GM19239 (cell line): ENCODE data around the gene TPM4.
A peak's percentile ranks its signal among the peaks of the same experiment; 100 is the strongest.
"Not testable (repeated sequence)": the region's sequence is repeated elsewhere in the genome, so short reads cannot be mapped to it uniquely, and the experiment has no call there.

Source experiments
- DNase-seq: peaks from one replicate; pipeline ENCODE4 v3.0.0; 2011; ENCODE audit warnings: low spot score; ENCODE audit not compliant: insufficient read length
- FAIRE-seq: peaks from 2 replicates; lab custom pipeline; 2011; peaks lifted over from hg19 to GRCh38; lab: Jason Lieb, UNC

The TPM4 gene

GRCh38 chr19:16118489-16119033, 42.3 kb downstream of the TPM4 start:
- DNase-seq (peak; percentile 80), FAIRE-seq (peak; percentile 95)

GRCh38 chr19:16119075-16119857, 43.0 kb downstream of the TPM4 start:
- DNase-seq = not testable (repeated sequence)
- FAIRE-seq = peak; percentile 93

- FAIRE-seq (no peak), DNase-seq (no peak)
These were observed 44.8 kb downstream of the TPM4 start for GRCh38 chr19:16121141-16121540.

GRCh38 chr19:16121967-16122366, 45.7 kb downstream of the TPM4 start:
- no peak for FAIRE-seq

GRCh38 chr19:16124953-16125352, 48.7 kb downstream of the TPM4 start:
- DNase-seq (no peak), FAIRE-seq (no peak)

More at GRCh38 chr19:16121967-16122366, 45.7 kb downstream of the TPM4 start:
- DNase-seq = no peak

GRCh38 chr19:16125737-16126495, 49.6 kb downstream of the TPM4 start:
- no peak for FAIRE-seq
- DNase-seq = no peak

- no peak for FAIRE-seq
These were observed 50.8 kb downstream of the TPM4 start for GRCh38 chr19:16127080-16127479.

GRCh38 chr19:16127776-16128371, 51.6 kb downstream of the TPM4 start:
- DNase-seq (no peak), FAIRE-seq (no peak)

More at GRCh38 chr19:16127080-16127479, 50.8 kb downstream of the TPM4 start:
- no peak for DNase-seq

GRCh38 chr19:16131648-16132047, 55.4 kb downstream of the TPM4 start:
- FAIRE-seq = no peak

DNA sequence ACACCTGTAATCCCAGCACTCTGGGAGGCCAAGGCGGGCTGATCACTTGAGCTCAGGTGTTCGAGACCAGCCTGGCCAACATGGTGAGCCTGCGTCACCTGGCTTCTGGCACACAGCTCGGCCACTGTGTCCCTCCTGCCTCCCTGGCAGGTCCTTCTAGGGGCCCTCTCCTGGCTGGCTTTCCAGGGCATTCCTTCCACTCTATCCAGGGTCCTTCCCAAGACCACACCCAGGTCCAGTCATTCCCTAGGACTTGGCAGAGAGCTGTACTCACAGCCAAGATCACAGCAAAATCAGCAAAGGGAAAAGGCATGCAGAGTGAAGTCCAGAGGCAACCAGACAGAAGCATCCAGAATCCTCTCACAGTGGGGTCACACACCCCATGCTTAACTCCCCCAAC, 57.5 kb downstream of the TPM4 start:
- no peak for DNase-seq

More at GRCh38 chr19:16131648-16132047, 55.4 kb downstream of the TPM4 start:
- DNase-seq = no peak

DNA sequence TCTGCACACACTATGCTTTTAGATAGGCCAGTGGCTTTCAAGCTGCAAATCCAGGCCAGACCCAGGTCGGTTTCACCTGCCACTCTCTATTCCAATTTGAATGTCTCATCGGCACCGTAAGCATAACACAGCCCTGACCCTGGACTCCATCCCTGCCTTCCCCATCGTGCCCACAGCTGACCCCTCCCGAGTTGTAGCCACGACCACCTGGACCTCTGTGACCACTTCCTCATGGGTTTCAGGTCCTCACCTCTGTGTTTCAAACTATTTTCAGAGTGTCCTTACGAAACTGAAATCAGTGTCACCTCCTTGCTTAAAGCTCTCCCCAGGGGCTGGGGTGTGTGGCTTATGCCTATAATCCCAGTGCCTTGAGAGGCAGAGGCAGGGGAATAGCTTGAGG, 58.2 kb downstream of the TPM4 start:
- DNase-seq (peak; percentile 69), FAIRE-seq (peak; percentile 71)

More for the DNA sequence above, 57.5 kb downstream of the TPM4 start:
- no peak for FAIRE-seq

- no peak for FAIRE-seq
These were observed 59.3 kb downstream of the TPM4 start for GRCh38 chr19:16135430-16136127.

DNA sequence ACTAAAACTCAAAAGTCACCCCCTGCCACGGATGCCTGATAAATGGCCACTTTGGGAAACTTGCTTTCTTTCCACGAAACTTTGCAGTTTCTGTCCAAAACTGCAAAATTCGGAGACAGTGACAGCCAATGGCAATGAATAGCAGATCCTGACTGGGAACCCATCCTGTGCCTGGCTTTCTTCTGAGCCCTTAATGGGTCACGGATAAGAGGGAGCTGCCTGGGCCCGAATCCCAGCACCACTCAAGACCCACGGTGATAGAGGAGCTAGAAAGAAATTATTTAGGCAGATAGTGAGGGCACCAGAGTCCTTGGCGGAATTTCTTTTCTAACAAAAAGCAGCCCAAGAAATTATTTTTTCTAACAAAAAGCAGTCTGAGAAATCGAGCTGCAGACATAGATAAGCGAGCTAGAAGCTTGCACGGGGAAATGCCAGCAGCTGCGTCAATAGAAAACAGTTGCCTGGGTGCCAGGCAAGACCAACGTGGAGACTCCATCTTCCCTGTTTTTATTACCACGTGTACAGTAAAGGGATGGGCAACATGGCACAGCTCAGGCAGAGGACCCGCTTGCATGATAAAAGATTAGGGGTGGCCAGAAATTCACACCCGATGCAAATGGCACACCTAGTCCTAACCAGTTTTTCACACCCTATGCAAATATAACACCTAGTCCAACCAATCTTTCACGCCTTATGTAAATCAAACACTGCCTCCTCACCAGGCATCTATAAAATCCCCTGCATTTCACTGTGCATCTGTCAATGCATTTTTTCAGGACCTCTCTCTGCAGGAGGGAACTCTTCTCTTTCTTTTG, 60.1 kb downstream of the TPM4 start:
- no peak for FAIRE-seq

More at GRCh38 chr19:16135430-16136127, 59.3 kb downstream of the TPM4 start:
- no peak for DNase-seq

DNA sequence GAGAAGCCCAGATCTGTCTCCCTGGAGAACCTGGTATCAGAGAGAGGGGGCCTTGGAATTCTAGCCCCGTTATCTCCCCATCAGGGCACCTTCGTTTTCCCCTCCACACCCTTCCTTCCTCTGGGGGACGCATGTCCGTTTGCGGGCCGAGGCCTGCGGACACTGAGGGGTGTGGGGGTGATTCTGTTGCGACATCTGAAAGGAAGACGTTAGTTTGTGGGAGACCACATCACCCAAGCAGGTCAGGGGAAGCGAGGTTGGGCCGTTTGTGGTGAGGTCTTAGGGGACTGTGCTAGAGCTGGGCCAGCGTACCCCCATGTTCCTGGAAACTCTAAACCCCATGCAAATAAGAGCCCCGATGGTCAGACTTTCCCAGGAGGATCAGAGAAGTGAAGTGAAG, 63.5 kb downstream of the TPM4 start:
- FAIRE-seq (peak; percentile 87), DNase-seq (no peak)

More for the DNA sequence above, 60.1 kb downstream of the TPM4 start:
- no peak for DNase-seq

GRCh38 chr19:16141043-16141442, 64.7 kb downstream of the TPM4 start:
- FAIRE-seq (peak; percentile 96), DNase-seq (peak; percentile 39)

DNA sequence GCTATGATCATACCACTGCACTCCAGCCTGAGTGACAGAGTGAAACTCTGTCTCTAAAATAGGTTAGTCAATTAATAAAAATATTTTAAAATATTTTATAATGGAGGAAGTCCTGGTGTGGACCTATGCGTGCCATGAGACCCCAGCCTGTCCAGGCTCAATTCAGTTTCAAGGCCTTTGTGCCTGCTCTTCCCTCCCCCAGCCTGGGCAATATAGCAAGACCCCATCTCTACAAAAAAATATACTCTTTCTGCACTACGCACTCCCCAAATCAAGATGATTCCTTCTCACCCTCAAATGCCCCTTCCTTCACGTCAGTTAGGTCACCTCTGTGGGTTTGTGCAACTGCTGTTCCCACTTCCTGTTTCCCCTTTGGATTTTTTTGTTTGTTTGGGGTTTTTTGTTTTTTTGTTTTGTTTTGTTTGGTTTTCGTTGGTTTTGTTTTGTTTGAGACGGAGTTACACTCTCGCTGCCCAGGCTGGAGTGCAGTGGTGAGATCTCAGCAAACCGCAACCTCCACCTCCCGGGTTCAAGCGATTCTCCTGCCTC, 65.8 kb downstream of the TPM4 start:
- no peak for FAIRE-seq

DNA sequence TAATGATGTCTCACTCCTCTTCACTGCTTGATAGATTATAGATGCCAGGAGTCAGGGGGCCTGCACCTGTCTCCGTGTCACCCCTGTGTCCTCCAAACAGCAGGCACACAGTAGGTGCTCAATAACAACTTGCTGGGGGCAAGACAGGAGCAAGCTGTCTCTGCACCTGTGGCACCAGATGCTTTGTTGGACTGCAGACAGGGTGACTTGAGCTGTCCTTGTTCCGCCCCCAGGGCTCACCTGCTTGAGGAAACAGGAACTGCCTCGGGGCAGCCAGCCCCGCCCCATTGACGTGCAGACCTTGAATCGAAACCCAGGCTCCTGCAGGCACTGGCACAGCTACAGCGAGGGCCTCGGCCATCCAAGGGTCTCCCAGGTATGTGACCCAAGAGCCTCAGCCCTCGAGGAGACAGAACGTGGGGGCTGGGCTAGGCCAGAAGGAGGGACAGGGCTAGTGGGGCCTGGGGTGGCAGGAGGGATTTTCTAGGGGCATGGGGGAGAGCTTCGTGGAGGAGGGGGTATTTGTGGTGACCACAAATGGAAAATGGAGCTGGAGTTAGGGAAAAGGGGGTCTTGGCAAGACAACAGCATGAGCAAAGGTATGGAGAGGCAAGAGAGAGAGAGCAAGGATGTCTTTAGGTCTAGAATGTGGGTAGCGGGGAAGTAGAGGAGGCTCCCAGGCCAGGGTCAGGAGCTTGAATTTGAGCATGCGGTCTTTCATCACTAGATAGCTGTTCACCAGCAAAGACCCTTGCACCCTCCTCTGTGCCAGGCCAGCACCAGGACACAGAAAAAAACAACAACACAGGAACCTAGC, 67.3 kb downstream of the TPM4 start, which contains the start of gene HSH2D:
Gene HSH2D (plus strand): TSS at position 287 of the 817 bp plus-strand sequence. CDS start 5,066 bp downstream, outside the sequence.
- DNase-seq = peak; percentile 70
- FAIRE-seq = peak; percentile 96

More for the DNA sequence above, 65.8 kb downstream of the TPM4 start:
- no peak for DNase-seq

DNA sequence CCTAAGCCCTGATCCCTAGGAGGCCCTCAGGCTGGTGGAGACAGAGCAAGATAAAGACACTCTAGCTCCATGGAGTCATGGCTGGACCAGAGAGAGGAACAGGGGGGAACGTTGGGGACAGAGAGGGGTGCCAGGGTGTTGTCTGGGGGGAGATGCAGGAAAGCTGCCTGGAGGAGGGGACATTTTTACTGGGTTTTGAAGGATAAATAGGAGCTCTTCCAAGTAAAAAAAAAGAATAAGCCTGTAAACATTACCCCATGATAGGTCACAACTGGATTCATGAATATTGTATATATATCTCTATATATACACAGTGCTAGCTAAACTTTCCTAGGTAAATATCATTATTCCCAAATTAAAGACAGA, 67.9 kb downstream of the TPM4 start:
- peak; percentile 84 for FAIRE-seq
- no peak for DNase-seq
